Smooth muscle cell (in vitro differentiated cells): ENCODE results near the gene GAS7. TPM values are rescaled to one million over a fixed set of nuclear protein-coding genes. Genes with fewer than 3 reads are reported as not detected.

Experiments
- DNase-seq: peaks from one replicate; lab custom pipeline; 2025; ENCODE audit not compliant: unreplicated experiment; lab: John Stamatoyannopoulos, UW
- H2AFZ ChIP-seq: fragments of 200-600 bp; sonication (generic); 2 replicates; pipeline ENCODE4 v1.6.0; 2016; ENCODE audit warnings: antibody characterized with exemption, low read depth, mild to moderate bottlenecking
- H3F3A ChIP-seq: fragments of 200-600 bp; sonication (generic); 2 replicates; pipeline ENCODE4 v1.6.0; 2017; ENCODE audit warnings: antibody characterized with exemption, low read depth
- H3K27ac ChIP-seq: fragments of 200-600 bp; sonication (generic); 2 replicates; pipeline ENCODE4 v1.5.1; 2016; ENCODE audit warnings: low read depth, mild to moderate bottlenecking
- H3K27me3 ChIP-seq: fragments of 200-600 bp; sonication (generic); 2 replicates; pipeline ENCODE4 v1.6.1; 2016; ENCODE audit warnings: low read depth, mild to moderate bottlenecking
- H3K36me3 ChIP-seq: fragments of 200-600 bp; sonication (generic); 2 replicates; pipeline ENCODE4 v1.5.1; 2016; ENCODE audit warnings: low read depth
- H3K4me1 ChIP-seq: fragments of 200-600 bp; sonication (generic); 2 replicates; pipeline ENCODE4 v1.5.1; 2016; ENCODE audit warnings: low read depth
- H3K4me2 ChIP-seq: fragments of 200-600 bp; sonication (generic); 2 replicates; pipeline ENCODE4 v1.6.0; 2016; ENCODE audit warnings: mild to moderate bottlenecking
- H3K4me3 ChIP-seq: fragments of 200-600 bp; sonication (generic); 2 replicates; pipeline ENCODE4 v1.5.1; 2016; ENCODE audit warnings: mild to moderate bottlenecking
- H3K79me2 ChIP-seq: fragments of 200-600 bp; sonication (generic); 2 replicates; pipeline ENCODE4 v1.6.0; 2016; ENCODE audit warnings: low read depth, mild to moderate bottlenecking
- H3K9ac ChIP-seq: fragments of 200-600 bp; sonication (generic); 2 replicates; pipeline ENCODE4 v1.6.0; 2016; ENCODE audit warnings: low read depth
- H3K9me3 ChIP-seq: fragments of 200-600 bp; sonication (generic); replicated peaks from 2 replicates; pipeline ENCODE4 v1.5.1; 2016; ENCODE audit warnings: low read depth
- H4K20me1 ChIP-seq: fragments of 200-600 bp; sonication (generic); 2 replicates; pipeline ENCODE4 v1.6.0; 2016; ENCODE audit warnings: low read depth
- WGBS: methylation state at CpG from one replicate; pipeline ENCODE4 v1.1.7; 2016; ENCODE audit warnings: low lambda C conversion rate; 5-methylcytosine and 5-hydroxymethylcytosine counted together
- polyA plus RNA-seq: library from polyadenylated mRNA; unstranded; fragments of >200 nt; fragmentation: Nextera tagmentation; extraction: Ambion mirVana; gene quantifications from 2 replicates; pipeline ENCODE4 v1.2.1, GENCODE V29; 2016
- total RNA-seq: library from RNA; depleted of rRNA; stranded (reverse); fragments of >200 nt; gene quantifications from 2 replicates; pipeline ENCODE4 v1.2.3, GENCODE V29; 2014
- TF ChIP-seq, protein P1 (sequence below): fragments of 200-600 bp; sonication (generic); IDR thresholded peaks from 2 replicates; pipeline ENCODE4 v1.5.1; 2017; ENCODE audit warnings: borderline replicate concordance, mild to moderate bottlenecking, antibody characterized with exemption; ENCODE audit not compliant: insufficient read depth, poor library complexity, severe bottlenecking

GAS7 gene
- total RNA-seq (103 and 127 TPM in 2 replicates), polyA plus RNA-seq (73.9 and 86.8 TPM in 2 replicates)

DNA sequence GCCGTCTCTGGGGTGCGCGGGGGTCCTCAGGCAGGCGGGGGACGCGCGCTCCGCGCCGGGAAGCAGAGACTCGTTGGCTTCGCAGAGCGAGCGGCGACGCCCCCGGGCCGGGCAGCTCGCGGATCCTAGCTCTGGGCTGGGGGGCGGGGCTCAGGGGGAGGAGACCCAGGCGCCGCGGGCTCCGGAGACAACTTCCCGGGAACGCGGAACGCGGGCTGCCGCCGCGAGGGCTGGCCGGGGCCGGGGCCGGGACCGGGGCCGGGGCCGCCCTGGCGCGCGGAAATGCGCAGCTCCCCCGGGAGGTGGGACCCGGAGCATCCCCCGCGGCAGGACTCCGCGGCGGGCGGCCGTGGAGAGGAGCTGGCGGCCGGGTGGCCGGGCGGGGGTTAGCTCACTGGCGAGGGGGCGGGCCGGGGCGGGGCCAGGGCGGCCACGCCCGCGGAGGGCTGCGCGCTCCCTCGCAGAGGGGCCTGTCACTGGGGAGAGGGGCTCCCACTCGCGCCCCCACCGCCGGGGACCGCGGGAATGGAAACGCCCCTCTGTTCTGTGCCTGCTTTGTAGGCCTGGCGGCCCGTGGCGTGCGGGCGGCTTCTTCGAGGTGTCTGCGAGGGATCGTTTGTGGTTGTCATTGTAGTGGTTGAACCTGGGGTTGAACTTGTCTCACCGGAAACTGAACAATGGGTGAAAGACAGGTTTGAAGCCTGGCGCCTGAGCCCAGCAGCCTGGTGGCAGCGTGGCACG is at the start of gene GAS7:
Gene GAS7 (minus strand): TSS at position 98 of the 741 bp plus-strand sequence.
- H3K4me3 ChIP-seq: peak within 1 kb of the TSS; percentile 93
- peak within 1 kb of the TSS; percentile 59 for H3K27ac ChIP-seq
- no peaks in the 10 kb centered on the region for H3K9me3 ChIP-seq
- H4K20me1 ChIP-seq: peaks cover 37% of the 10 kb centered on the region
- TF ChIP-seq, protein P1, sequence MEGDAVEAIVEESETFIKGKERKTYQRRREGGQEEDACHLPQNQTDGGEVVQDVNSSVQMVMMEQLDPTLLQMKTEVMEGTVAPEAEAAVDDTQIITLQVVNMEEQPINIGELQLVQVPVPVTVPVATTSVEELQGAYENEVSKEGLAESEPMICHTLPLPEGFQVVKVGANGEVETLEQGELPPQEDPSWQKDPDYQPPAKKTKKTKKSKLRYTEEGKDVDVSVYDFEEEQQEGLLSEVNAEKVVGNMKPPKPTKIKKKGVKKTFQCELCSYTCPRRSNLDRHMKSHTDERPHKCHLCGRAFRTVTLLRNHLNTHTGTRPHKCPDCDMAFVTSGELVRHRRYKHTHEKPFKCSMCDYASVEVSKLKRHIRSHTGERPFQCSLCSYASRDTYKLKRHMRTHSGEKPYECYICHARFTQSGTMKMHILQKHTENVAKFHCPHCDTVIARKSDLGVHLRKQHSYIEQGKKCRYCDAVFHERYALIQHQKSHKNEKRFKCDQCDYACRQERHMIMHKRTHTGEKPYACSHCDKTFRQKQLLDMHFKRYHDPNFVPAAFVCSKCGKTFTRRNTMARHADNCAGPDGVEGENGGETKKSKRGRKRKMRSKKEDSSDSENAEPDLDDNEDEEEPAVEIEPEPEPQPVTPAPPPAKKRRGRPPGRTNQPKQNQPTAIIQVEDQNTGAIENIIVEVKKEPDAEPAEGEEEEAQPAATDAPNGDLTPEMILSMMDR: no peak
- peaks cover 27% of the 10 kb centered on the region for H3F3A ChIP-seq
- 2% methylated on average over 36 of the region's 86 CpGs for WGBS
- H3K4me1 ChIP-seq: peaks cover 3% of the 10 kb centered on the region
- peak within 1 kb of the TSS; percentile 86 for H3K4me2 ChIP-seq
- peak; percentile 74 for DNase-seq
- peaks cover 51% of the 10 kb centered on the region for H3K79me2 ChIP-seq
- no peaks in the 10 kb centered on the region for H3K27me3 ChIP-seq
- H3K36me3 ChIP-seq: no peaks in the 10 kb centered on the region
- peak within 1 kb of the TSS; percentile 87 for H2AFZ ChIP-seq
- peak within 1 kb of the TSS; percentile 76 for H3K9ac ChIP-seq

DNA sequence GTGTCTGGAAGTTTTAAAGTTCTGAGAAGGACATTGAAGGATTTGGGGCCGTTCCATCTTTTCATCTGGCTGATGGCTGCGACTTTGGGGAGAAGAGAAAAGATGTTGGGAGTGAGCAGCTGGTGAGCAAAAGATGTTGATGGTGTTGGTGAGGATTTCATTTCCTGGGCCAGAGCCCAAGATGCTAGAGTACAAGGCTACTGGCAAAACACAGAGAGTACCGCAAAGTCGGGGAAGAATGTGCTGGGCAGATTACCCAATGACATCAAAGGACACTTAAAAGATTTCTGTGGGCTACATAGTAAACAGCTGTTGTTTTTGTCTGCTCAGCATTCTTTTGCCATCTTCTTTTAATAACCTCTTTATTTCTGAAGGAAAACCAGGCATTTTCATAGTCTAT is 49.4 kb upstream of the GAS7 start:
- WGBS: 21% methylated on average over 4 of the region's 4 CpGs
- H3F3A ChIP-seq: peaks cover 36% of the 10 kb centered on the region
- H2AFZ ChIP-seq: no peak overlapping the region
- no peaks in the 10 kb centered on the region for H3K9me3 ChIP-seq
- no peak overlapping the region for H3K4me3 ChIP-seq
- no peak overlapping the region for H3K4me2 ChIP-seq
- H3K4me1 ChIP-seq: peaks cover 15% of the 10 kb centered on the region
- H3K79me2 ChIP-seq: no peaks in the 10 kb centered on the region
- no peak overlapping the region for H3K9ac ChIP-seq
- no peaks in the 10 kb centered on the region for H3K36me3 ChIP-seq
- no peak for DNase-seq
- no peaks in the 10 kb centered on the region for H3K27me3 ChIP-seq
- H4K20me1 ChIP-seq: no peaks in the 10 kb centered on the region
- TF ChIP-seq, protein P1: no peak
- peak overlapping the region; percentile 81 for H3K27ac ChIP-seq

- Histone ChIP-seq H2AFZ (no peak overlapping the region), H3K4me1 (peaks cover 3% of the 10 kb centered on the region), H3F3A (peaks cover 20% of the 10 kb centered on the region), H3K4me3 (no peak overlapping the region), H3K9me3 (no peaks in the 10 kb centered on the region), H3K79me2 (no peaks in the 10 kb centered on the region), H4K20me1 (no peaks in the 10 kb centered on the region), H3K9ac (no peak overlapping the region), H3K27me3 (no peaks in the 10 kb centered on the region), H3K27ac (peak overlapping the region; percentile 69), H3K4me2 (peak overlapping the region; percentile 44), H3K36me3 (no peaks in the 10 kb centered on the region)
- 72% methylated on average over 12 of the region's 12 CpGs for WGBS
- TF ChIP-seq, protein P1: no peak
- DNase-seq: no peak
Measured at GRCh38 chr17:10243883-10244844, 45.8 kb upstream of the GAS7 start.
